Spleen (tissue), 7 donors: ENCODE measurements around the gene DDX54.

Experiments used
- CTCF ChIP-seq, 11 experiments: fragments of 200-600 bp in 7 of 11; fragments of 450-650 bp in 4 of 11; sonication (generic) in 4 of 11; IDR thresholded peaks in 8 of 11; conservative IDR thresholded peaks in 3 of 11; 1 replicate in 7 of 11; 2 replicates in 4 of 11; pipeline versions ENCODE4 v1.4.0 to v1.8.0; 2016 to 2021; ENCODE audit warnings: antibody characterized with exemption in 11 of 11, inconsistent platforms in 4 of 11, mild to moderate bottlenecking in 1 of 11
- POLR2A ChIP-seq, 3 donors: fragments of 450-650 bp; IDR thresholded peaks; one replicate each; pipeline ENCODE4 v1.5.1; 2017; ENCODE audit warnings: antibody characterized with exemption in 3 of 3, mild to moderate bottlenecking in 1 of 3
- POLR2AphosphoS5 ChIP-seq, 3 donors: sonication (generic); formaldehyde crosslinking; IDR thresholded peaks; one replicate each; pipeline ENCODE4 v1.5.1; 2017; ENCODE audit warnings: antibody characterized with exemption in 3 of 3
- donor health status: DM: no; HTN: no; CAD: no; lungs with moderate emphysema.
- donor health status: DM: no; HTN: no; CAD: no.
- donor health status: DM: no; HTN: no; CAD: no.

- no peak for TF ChIP-seq CTCF (IDR thresholded peaks at IDR 0.05 in 8 of 11, conservative IDR thresholded peaks at IDR 0.05 in 3 of 11)
- no peak for TF ChIP-seq POLR2A (IDR thresholded peaks at IDR 0.05)
- TF ChIP-seq POLR2AphosphoS5 (IDR thresholded peaks at IDR 0.05), result no peak
Measured at GRCh38 chr12:113151655-113152054, 33.6 kb downstream of the DDX54 start.
